DMS114 treated with DMSO at 0.1 percent for 48 hours (cell line): ENCODE results near the gene PLD5.
"Not testable (repeated sequence)": the region's sequence is repeated elsewhere in the genome, so short reads cannot be mapped to it uniquely, and the experiment has no call there.

Experiments used
- DNase-seq: peaks from one replicate; lab custom pipeline; 2025; ENCODE audit not compliant: unreplicated experiment; lab: John Stamatoyannopoulos, UW

PLD5 gene

GRCh38 chr1:242214455-242214854 is 310.0 kb downstream of the PLD5 start:
- DNase-seq = not testable (repeated sequence)

GRCh38 chr1:242212961-242213360 is 311.5 kb downstream of the PLD5 start:
- not testable (repeated sequence) for DNase-seq

- no peak for DNase-seq
Measured at GRCh38 chr1:242212401-242212800, 312.1 kb downstream of the PLD5 start.

GRCh38 chr1:242211254-242212022 is 313.1 kb downstream of the PLD5 start:
- no peak for DNase-seq

- not testable (repeated sequence) for DNase-seq
Measured at GRCh38 chr1:242210316-242210715, 314.2 kb downstream of the PLD5 start.

GRCh38 chr1:242209063-242209462 is 315.4 kb downstream of the PLD5 start:
- no peak for DNase-seq

GRCh38 chr1:242208021-242208420 is 316.5 kb downstream of the PLD5 start:
- DNase-seq = no peak

GRCh38 chr1:242206994-242207393 is 317.5 kb downstream of the PLD5 start:
- DNase-seq = no peak

GRCh38 chr1:242205622-242206489 is 318.6 kb downstream of the PLD5 start:
- no peak for DNase-seq

GRCh38 chr1:242203262-242203661 is 321.2 kb downstream of the PLD5 start:
- no peak for DNase-seq

- no peak for DNase-seq
Measured at GRCh38 chr1:242201090-242201489, 323.4 kb downstream of the PLD5 start.

- no peak for DNase-seq
Measured at GRCh38 chr1:242199776-242200458, 324.6 kb downstream of the PLD5 start.

- no peak for DNase-seq
Measured at GRCh38 chr1:242197907-242198820, 326.3 kb downstream of the PLD5 start.

GRCh38 chr1:242196914-242197313 is 327.6 kb downstream of the PLD5 start:
- no peak for DNase-seq

GRCh38 chr1:242196101-242196500 is 328.4 kb downstream of the PLD5 start:
- DNase-seq = no peak

GRCh38 chr1:242189591-242189990 is 334.9 kb downstream of the PLD5 start:
- no peak for DNase-seq

GRCh38 chr1:242187816-242188215 is 336.7 kb downstream of the PLD5 start:
- no peak for DNase-seq

GRCh38 chr1:242187171-242187570 is 337.3 kb downstream of the PLD5 start:
- DNase-seq = no peak

GRCh38 chr1:242185731-242186130 is 338.8 kb downstream of the PLD5 start:
- no peak for DNase-seq

GRCh38 chr1:242184955-242185354 is 339.5 kb downstream of the PLD5 start:
- DNase-seq = no peak
